Endodermal cell (in vitro differentiated cells): ENCODE data around the gene MPG. TPM values are rescaled to one million over a fixed set of nuclear protein-coding genes. Genes with fewer than 3 reads are reported as not detected.

Source experiments
- DNase-seq: peaks from one replicate; pipeline ENCODE4 v3.0.0-alpha.2; 2017
- H3K27ac ChIP-seq: 2 replicates; pipeline ENCODE4 v1.5.1; 2013; ENCODE audit warnings: mild to moderate bottlenecking, low read depth, low read length, moderate library complexity
- H3K27me3 ChIP-seq: 2 replicates; pipeline ENCODE4 v1.6.1; 2013; ENCODE audit warnings: mild to moderate bottlenecking, low read length, moderate library complexity; ENCODE audit not compliant: insufficient read depth, control insufficient read depth, poor library complexity, severe bottlenecking
- H3K36me3 ChIP-seq: 2 replicates; pipeline ENCODE4 v1.7.0; 2013; ENCODE audit warnings: mild to moderate bottlenecking, low read length, moderate library complexity; ENCODE audit not compliant: control insufficient read depth, insufficient read depth
- H3K4me1 ChIP-seq: one replicate; pipeline ENCODE4 v1.7.0; 2013; ENCODE audit warnings: low read length; ENCODE audit not compliant: control insufficient read depth, insufficient read depth
- H3K4me3 ChIP-seq: 2 replicates; pipeline ENCODE4 v1.5.1; 2013; ENCODE audit warnings: mild to moderate bottlenecking, low read length, moderate library complexity
- H3K9ac ChIP-seq: 2 replicates; pipeline ENCODE4 v1.6.1; 2013; ENCODE audit warnings: mild to moderate bottlenecking, low read length, moderate library complexity; ENCODE audit not compliant: poor library complexity, severe bottlenecking; ENCODE audit errors: extremely low read depth
- H3K9me3 ChIP-seq: 2 replicates; pipeline ENCODE4 v1.6.1; 2013; ENCODE audit warnings: mild to moderate bottlenecking, low read length, moderate library complexity; ENCODE audit not compliant: control insufficient read depth
- H3K27ac Mint-ChIP-seq: 2 replicates; pipeline ENCODE4 v1.8.0; 2020; ENCODE audit warnings: mixed read lengths
- H3K27me3 Mint-ChIP-seq: 2 replicates; pipeline ENCODE4 v1.8.0; 2021; ENCODE audit warnings: mild to moderate bottlenecking, mixed read lengths; ENCODE audit not compliant: insufficient read depth
- H3K36me3 Mint-ChIP-seq: 2 replicates; pipeline ENCODE4 v1.8.0; 2020; ENCODE audit warnings: low read depth, mixed read lengths
- H3K4me1 Mint-ChIP-seq: 2 replicates; pipeline ENCODE4 v1.8.0; 2020; ENCODE audit warnings: mixed read lengths
- H3K4me3 Mint-ChIP-seq: 2 replicates; pipeline ENCODE4 v1.8.0; 2020; ENCODE audit warnings: mild to moderate bottlenecking, moderate library complexity, mixed read lengths
- H3K9me3 Mint-ChIP-seq: 2 replicates; pipeline ENCODE4 v1.8.0; 2020; ENCODE audit warnings: mild to moderate bottlenecking, mixed read lengths
- WGBS, 2 experiments: methylation state at CpG; one replicate each; pipeline versions ENCODE4 v1.1.5 to v1.1.7; 2013; ENCODE audit warnings: missing lambda C conversion rate in 2 of 2, mixed read lengths in 1 of 2; ENCODE audit not compliant: insufficient coverage in 1 of 2, insufficient read length in 1 of 2; 5-methylcytosine and 5-hydroxymethylcytosine counted together
- total RNA-seq, 2 donors: library from RNA; stranded (reverse); fragmentation: NEBNext Ultra II Directional in 1 of 2; extraction: Animal tissue kit (Norgen Biotek cat#: 25700) in 1 of 2; gene quantifications; 2 replicates in 1 of 2; 3 replicates in 1 of 2; pipeline ENCODE4 v1.2.1, GENCODE V29; 2021
- TF ChIP-seq, protein P1 (sequence below): fragments of 200-600 bp; sonication (generic); conservative IDR thresholded peaks from 2 replicates; pipeline ENCODE4 v1.5.0; 2021; ENCODE audit warnings: antibody characterized with exemption, mild to moderate bottlenecking

MPG gene
- total RNA-seq, 2 donors from 2014 or later = 59.9 to 62.2 TPM

DNA sequence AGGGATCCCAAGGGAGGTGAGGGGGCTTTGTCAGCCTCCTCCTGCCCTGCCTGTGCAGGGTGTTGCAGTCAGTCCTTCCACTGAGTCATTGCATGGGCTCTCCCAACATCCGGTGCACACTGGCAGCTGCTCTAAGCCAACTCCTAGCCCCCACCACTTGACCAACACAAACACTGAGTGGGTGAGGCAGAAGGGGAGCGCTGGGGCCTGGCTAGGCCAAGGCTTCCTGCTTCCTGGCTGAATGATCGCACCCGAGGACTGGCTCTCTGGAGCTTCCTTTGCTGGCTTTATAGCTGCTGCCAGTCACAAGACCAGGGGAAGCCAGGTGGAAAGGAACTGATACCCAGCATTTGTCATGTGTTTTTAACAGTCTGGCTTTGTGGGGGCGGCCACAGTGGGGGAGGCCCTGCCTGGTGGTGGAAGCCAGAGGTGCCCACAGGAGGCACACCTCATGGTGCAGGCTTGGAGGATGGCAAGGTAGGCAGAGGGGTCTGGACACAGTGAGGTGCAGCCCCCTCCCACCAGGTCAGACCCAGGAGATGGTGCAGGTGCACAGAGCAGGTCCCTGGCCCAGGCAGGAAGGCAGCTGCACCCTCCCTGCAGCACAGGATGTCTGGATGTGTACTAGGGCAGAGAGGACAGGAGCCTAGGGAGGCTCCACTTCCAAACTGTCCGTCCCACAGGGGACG lies 6.8 kb downstream of the MPG start:
- no peak overlapping the region for H3K9ac ChIP-seq
- Mint-ChIP-seq H3K36me3 (peaks cover 41% of the 10 kb centered on the region), H3K4me1 (no peaks in the 10 kb centered on the region), H3K27ac (no peak overlapping the region), H3K9me3 (no peaks in the 10 kb centered on the region), H3K27me3 (no peaks in the 10 kb centered on the region), H3K4me3 (no peak overlapping the region)
- H3K27ac ChIP-seq = no peak overlapping the region
- 91 to 96% methylated on average over 5 to 7 of the region's 7 CpGs for WGBS, 2 experiments
- no peaks in the 10 kb centered on the region for H3K4me1 ChIP-seq
- H3K27me3 ChIP-seq = no peaks in the 10 kb centered on the region
- H3K4me3 ChIP-seq = no peak overlapping the region
- TF ChIP-seq, protein P1, sequence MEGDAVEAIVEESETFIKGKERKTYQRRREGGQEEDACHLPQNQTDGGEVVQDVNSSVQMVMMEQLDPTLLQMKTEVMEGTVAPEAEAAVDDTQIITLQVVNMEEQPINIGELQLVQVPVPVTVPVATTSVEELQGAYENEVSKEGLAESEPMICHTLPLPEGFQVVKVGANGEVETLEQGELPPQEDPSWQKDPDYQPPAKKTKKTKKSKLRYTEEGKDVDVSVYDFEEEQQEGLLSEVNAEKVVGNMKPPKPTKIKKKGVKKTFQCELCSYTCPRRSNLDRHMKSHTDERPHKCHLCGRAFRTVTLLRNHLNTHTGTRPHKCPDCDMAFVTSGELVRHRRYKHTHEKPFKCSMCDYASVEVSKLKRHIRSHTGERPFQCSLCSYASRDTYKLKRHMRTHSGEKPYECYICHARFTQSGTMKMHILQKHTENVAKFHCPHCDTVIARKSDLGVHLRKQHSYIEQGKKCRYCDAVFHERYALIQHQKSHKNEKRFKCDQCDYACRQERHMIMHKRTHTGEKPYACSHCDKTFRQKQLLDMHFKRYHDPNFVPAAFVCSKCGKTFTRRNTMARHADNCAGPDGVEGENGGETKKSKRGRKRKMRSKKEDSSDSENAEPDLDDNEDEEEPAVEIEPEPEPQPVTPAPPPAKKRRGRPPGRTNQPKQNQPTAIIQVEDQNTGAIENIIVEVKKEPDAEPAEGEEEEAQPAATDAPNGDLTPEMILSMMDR = no peak
- H3K36me3 ChIP-seq = peaks cover 26% of the 10 kb centered on the region
- no peak for DNase-seq
- no peaks in the 10 kb centered on the region for H3K9me3 ChIP-seq

DNA sequence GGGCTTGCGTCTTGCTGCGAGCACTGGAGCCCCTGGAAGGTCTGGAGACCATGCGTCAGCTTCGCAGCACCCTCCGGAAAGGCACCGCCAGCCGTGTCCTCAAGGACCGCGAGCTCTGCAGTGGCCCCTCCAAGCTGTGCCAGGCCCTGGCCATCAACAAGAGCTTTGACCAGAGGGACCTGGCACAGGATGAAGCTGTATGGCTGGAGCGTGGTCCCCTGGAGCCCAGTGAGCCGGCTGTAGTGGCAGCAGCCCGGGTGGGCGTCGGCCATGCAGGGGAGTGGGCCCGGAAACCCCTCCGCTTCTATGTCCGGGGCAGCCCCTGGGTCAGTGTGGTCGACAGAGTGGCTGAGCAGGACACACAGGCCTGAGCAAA lies 7.4 kb downstream of the MPG start:
- H3K27ac ChIP-seq = no peak overlapping the region
- no peak overlapping the region for H3K4me3 ChIP-seq
- 95 to 96% methylated on average over 16 to 18 of the region's 18 CpGs for WGBS, 2 experiments
- no peaks in the 10 kb centered on the region for H3K9me3 ChIP-seq
- H3K4me1 ChIP-seq = no peaks in the 10 kb centered on the region
- Mint-ChIP-seq H3K27ac (no peak overlapping the region), H3K4me3 (no peak overlapping the region), H3K9me3 (no peaks in the 10 kb centered on the region), H3K36me3 (peaks cover 40% of the 10 kb centered on the region), H3K27me3 (no peaks in the 10 kb centered on the region), H3K4me1 (no peaks in the 10 kb centered on the region)
- H3K27me3 ChIP-seq = no peaks in the 10 kb centered on the region
- TF ChIP-seq, protein P1 = no peak
- H3K36me3 ChIP-seq = peaks cover 21% of the 10 kb centered on the region
- no peak for DNase-seq
- no peak overlapping the region for H3K9ac ChIP-seq

DNA sequence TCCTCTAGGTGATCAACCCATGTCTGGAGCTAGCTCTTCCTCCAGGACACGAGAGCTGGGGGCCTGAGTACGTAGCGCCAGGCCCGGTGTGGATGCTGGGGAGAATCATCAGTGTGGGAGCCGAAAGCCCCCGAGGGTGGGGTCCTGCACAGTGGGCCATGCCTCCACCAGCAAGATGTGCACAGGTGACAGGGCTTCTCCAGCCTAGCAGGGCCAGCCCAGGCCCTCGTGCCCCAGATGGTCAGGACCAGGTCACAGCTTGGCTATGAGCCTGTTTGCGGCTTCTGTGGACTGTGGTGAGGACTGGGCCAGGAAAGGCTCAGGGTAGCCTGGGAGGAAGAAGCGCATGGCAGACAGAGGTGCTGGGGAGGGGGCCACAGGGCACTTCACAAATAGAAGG lies 7.8 kb downstream of the MPG start:
- peaks cover 17% of the 10 kb centered on the region for H3K36me3 ChIP-seq
- Mint-ChIP-seq H3K4me1 (no peaks in the 10 kb centered on the region), H3K27ac (no peak overlapping the region), H3K9me3 (no peaks in the 10 kb centered on the region), H3K27me3 (no peaks in the 10 kb centered on the region), H3K36me3 (peaks cover 42% of the 10 kb centered on the region), H3K4me3 (no peak overlapping the region)
- no peak overlapping the region for H3K27ac ChIP-seq
- no peak overlapping the region for H3K4me3 ChIP-seq
- H3K9me3 ChIP-seq = no peaks in the 10 kb centered on the region
- no peaks in the 10 kb centered on the region for H3K4me1 ChIP-seq
- H3K27me3 ChIP-seq = no peaks in the 10 kb centered on the region
- 88 to 90% methylated on average over 8 to 9 of the region's 9 CpGs for WGBS, 2 experiments
- no peak for DNase-seq
- TF ChIP-seq, protein P1 = no peak
- no peak overlapping the region for H3K9ac ChIP-seq
